VCaP (cell line): ENCODE measurements around the gene RPL7A.
A peak's percentile ranks its signal among the peaks of the same experiment; 100 is the strongest.

ENCODE experiments used
- H3K27ac ChIP-seq: fragments of 450-650 bp; 2 replicates; pipeline ENCODE4 v1.5.1; 2017
- TF ChIP-seq, protein P1 (sequence below): fragments of 450-650 bp; conservative IDR thresholded peaks from 2 replicates; pipeline ENCODE4 v1.5.1; 2017; ENCODE audit warnings: mild to moderate bottlenecking, moderate library complexity

RPL7A gene

GRCh38 chr9:133352635-133353340 lies 4.8 kb downstream of the RPL7A start:
- peak overlapping the region; percentile 13; the same call in 1 of the 2 replicates for H3K27ac ChIP-seq
- TF ChIP-seq, protein P1, sequence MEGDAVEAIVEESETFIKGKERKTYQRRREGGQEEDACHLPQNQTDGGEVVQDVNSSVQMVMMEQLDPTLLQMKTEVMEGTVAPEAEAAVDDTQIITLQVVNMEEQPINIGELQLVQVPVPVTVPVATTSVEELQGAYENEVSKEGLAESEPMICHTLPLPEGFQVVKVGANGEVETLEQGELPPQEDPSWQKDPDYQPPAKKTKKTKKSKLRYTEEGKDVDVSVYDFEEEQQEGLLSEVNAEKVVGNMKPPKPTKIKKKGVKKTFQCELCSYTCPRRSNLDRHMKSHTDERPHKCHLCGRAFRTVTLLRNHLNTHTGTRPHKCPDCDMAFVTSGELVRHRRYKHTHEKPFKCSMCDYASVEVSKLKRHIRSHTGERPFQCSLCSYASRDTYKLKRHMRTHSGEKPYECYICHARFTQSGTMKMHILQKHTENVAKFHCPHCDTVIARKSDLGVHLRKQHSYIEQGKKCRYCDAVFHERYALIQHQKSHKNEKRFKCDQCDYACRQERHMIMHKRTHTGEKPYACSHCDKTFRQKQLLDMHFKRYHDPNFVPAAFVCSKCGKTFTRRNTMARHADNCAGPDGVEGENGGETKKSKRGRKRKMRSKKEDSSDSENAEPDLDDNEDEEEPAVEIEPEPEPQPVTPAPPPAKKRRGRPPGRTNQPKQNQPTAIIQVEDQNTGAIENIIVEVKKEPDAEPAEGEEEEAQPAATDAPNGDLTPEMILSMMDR, result no peak

DNA sequence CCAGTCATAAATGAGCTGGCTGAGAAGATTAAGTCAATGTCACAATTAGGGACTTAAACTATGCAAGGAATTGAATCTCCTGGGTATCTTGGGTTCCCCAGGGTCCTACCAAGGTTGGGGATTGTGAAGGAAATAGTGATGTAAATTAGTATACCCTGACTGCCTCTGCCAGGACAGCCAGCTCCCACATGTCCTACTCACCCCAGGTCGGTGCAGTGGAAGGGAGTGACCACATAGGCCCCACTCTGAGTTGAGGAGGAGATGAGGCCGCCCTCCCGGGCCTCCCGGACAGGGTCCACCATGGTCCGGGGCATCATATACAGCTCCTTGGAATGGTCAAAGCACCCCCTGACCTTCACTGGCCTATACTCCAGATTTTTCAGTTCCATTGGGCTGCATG lies 5.5 kb downstream of the RPL7A start:
- H3K27ac ChIP-seq, result peak overlapping the region; percentile 13; the same call in 1 of the 2 replicates
- TF ChIP-seq, protein P1, result no peak

GRCh38 chr9:133354766-133355165 lies 6.7 kb downstream of the RPL7A start:
- H3K27ac ChIP-seq, result peak overlapping the region; percentile 13; the same call in 1 of the 2 replicates
- TF ChIP-seq, protein P1, result no peak

- peak overlapping the region; percentile 98 for H3K27ac ChIP-seq
- TF ChIP-seq, protein P1, result no peak
These were observed 7.9 kb downstream of the RPL7A start for GRCh38 chr9:133355881-133356357.

DNA sequence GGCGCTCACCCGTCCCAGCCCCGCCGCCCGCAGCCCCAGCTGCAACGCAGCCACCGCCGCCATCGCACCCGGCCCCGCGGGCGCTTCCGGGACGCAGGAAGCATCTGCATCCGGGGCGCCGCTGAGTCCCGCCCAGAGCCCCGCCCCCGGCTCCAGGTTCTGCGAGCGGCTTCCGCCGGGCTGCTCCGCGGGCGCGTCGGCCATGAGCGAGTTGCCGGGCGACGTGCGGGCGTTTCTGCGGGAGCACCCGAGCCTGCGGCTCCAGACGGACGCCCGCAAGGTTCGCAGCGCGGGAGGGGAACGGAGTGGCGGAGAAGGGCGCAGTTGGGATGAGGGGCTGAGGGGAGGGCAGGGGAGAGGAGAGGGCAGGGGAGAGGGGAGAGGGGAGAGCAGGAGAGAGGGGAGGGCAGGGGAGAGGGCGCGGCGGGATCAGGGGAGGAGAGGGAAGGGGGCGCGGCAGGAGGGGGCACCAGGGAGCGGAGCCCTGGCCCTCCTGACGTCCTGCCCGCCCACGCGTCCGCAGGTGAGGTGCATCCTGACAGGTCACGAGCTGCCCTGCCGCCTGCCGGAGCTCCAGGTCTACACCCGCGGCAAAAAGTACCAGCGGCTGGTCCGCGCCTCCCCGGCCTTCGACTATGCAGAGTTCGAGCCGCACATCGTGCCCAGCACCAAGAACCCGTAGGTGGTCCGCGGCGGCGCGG lies 8.5 kb downstream of the RPL7A start, which contains the start of the genes SURF1 and SURF2:
Gene SURF1 (minus strand): TSS at position 97 of the 701 bp plus-strand sequence. CDS start 34 bp downstream, at position 63.
Gene SURF2 (plus strand): TSS at position 160 of the 701 bp plus-strand sequence. CDS start 43 bp downstream, at position 203.
- H3K27ac ChIP-seq, result peak within 1 kb of the TSS; percentile 98
- TF ChIP-seq, protein P1, result peak; percentile 17

- H3K27ac ChIP-seq, result peak overlapping the region; percentile 98
- TF ChIP-seq, protein P1, result no peak
These were observed 9.6 kb downstream of the RPL7A start for GRCh38 chr9:133357656-133358055.

- TF ChIP-seq, protein P1, result peak; percentile 73
These were observed 11.6 kb downstream of the RPL7A start for GRCh38 chr9:133359399-133360175.

More at GRCh38 chr9:133359399-133360175, 11.6 kb downstream of the RPL7A start:
- peak overlapping the region; percentile 98 for H3K27ac ChIP-seq
